Islet precursor cell (in vitro differentiated cells): ENCODE results near the gene OR2H2.

Experiments used
- DNase-seq: peaks from one replicate; pipeline ENCODE4 v3.0.0-alpha.2; 2018

OR2H2 gene

DNA sequence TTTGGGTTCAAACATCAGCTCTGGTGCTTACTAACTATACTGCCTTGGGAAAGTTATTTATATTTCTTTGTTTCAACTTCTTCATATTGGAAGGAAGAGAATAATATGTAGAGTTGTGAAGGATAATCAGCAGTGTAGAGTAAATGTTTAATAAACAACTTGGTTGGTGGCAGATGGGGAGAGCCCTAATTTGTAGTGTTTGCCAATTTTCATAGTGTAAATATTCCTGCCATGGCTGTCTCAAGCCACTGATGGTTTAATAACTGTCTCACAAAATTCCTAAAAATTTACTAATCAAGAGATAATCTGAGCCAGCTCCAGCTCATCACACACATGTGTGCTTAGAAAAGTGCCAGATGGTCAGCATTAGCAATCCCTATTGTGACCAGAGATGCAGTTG, at the start of gene OR2H2:
OR2H2 (plus strand) TSS at position 301 of the 400 bp plus-strand sequence. CDS start 2,824 bp downstream, outside the sequence.
- DNase-seq: no peak

DNA sequence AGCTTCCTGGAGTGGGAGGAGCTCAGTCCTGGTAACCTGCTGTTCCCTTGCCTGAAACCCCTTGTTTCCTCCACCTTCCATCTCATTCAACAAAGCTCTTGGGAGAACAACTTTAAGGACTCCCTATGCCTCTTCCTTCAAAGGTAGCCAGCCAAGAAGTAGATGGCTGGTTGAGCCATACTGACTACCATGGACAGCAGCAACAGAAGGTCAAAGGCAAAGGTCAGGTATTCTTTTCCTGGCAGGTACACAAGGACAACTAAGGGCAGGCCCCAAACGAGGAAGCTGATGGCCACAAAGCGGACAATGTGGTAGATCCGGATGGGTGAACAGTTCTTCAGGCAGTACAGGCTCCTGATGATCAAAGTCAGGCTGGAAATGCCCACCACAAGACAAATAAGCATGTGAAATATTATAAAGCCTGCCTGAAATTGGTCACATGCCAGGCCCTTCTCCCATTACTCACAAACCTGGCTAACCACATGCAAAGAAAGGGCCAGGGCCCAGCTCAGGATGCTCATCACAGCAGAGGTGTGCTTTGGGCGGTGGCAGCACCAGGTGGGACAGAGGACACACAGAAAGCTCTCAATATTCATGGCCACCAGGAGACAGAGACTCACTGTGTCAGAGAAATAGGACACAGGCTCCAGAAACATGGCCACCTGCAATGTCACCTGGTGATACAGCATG, 47.1 kb upstream of the OR2H2 start:
- DNase-seq: no peak

DNA sequence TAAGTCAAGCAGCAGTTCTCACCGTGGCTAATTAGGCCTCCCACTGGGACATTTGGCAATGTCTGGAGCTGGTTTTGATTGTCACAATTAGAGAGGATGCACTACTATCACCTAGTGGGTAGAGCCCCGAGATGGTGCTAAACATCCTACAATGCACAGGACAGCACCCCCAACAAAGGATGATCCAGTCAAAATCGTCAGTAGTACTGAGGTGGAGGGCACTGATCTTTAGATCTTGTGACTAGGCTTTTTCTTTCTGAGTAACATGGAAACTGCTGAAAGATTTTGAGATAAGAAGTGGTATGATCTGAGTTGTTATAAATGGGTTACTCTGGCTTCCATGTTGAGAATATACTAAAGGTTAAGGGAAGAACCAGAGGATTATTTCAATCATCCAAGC, 37.3 kb upstream of the OR2H2 start:
- DNase-seq: no peak

DNA sequence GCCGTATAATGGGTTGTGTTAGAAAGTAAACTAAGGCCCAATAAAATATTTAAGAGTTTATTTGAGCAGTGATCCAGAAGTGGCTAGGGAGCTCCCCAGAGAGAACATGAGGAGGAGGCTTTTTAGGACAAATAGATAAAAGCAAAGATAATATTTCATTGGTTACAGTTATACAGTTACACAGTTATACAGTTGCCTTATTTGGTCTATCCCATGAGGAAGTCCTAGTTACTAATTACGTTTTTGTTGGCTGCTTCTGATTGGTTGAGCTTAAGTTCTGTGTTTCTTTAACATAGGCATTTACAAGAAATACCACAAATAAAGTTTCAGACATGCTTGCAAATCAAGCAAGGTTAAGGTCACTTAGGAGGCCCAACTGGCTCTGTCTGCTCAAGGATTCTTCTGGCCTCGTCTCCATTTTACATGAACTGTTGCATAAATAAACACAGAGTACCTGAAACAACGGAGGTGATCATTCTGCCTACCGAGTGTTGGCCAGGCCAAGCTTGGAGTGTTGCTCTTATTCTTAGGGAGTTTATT, 32.3 kb upstream of the OR2H2 start:
- DNase-seq: no peak

DNA sequence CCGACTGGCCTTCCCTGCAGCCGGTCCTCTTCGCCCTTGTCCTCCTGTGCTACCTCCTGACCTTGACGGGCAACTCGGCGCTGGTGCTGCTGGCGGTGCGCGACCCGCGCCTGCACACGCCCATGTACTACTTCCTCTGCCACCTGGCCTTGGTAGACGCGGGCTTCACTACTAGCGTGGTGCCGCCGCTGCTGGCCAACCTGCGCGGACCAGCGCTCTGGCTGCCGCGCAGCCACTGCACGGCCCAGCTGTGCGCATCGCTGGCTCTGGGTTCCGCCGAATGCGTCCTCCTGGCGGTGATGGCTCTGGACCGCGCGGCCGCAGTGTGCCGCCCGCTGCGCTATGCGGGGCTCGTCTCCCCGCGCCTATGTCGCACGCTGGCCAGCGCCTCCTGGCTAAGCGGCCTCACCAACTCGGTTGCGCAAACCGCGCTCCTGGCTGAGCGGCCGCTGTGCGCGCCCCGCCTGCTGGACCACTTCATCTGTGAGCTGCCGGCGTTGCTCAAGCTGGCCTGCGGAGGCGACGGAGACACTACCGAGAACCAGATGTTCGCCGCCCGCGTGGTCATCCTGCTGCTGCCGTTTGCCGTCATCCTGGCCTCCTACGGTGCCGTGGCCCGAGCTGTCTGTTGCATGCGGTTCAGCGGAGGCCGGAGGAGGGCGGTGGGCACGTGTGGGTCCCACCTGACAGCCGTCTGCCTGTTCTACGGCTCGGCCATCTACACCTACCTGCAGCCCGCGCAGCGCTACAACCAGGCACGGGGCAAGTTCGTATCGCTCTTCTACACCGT, 31.5 kb upstream of the OR2H2 start:
- DNase-seq: peak; percentile 90

DNA sequence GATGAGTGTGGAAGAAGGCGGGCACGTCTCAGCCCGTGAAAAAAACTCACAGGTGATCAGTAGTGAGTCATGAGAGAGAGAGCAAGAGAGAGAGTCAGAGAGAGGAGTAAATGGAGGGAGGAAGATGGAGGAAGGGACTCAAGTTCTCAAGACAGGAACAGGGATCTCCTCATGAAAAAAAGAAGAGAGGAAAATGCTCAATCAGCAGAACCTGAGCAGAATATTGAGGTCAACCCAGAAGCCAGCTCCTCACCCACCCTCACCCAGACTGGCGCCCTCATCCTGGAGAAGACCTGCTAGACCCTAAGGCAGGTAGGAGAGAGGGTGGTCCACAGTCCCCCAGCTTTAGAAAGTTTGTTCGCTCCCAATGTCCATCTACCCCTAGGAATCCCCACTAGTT, 30.2 kb upstream of the OR2H2 start:
- no peak for DNase-seq

DNA sequence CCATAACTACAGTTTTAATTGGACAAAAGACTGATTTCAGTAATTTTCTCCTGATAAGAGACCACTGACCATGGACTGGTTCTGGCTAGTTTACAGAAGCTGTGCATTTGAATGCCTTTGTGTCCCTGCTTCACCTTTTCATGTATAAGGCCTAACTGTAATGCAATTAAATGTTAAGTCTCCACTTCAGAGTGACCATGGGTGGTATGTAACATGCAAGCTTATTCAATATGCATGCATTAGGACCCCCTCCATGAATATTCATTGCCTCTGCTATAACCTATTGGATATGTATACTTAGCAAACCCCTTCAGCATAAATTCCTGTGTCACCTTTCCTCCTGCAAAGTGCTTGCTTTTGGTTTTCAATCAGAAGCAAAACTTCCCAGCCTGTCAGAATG, 27.6 kb upstream of the OR2H2 start:
- DNase-seq: no peak

DNA sequence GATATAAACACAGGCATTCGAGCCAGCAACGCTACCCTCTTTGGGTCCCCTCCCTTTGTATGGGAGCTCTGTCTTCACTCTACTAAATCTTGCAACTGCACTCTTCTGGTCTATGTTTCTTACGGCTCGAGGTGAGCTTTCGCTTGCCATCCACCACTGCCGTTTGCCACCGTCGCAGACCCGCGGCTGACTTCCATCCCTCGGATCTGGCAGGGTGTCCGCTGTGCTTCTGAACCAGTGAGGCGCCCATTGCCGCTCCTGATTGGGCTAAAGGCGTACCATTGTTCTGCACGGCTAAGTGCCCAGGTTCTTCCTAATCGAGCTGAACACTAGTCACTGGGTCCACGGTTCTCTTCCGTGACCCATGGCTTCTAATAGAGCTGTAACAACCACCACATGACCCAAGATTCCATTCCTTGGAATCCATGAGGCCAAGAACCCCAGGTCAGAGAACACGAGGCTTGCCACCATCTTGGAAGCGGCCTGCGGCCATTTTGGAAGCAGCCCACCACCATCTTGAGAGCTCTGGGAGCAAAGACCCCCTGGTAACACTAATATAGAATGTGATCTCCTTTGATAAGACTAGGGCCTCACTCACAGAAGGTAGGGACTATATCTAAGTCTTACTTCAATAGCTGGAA, 26.4 kb upstream of the OR2H2 start:
- no peak for DNase-seq

DNA sequence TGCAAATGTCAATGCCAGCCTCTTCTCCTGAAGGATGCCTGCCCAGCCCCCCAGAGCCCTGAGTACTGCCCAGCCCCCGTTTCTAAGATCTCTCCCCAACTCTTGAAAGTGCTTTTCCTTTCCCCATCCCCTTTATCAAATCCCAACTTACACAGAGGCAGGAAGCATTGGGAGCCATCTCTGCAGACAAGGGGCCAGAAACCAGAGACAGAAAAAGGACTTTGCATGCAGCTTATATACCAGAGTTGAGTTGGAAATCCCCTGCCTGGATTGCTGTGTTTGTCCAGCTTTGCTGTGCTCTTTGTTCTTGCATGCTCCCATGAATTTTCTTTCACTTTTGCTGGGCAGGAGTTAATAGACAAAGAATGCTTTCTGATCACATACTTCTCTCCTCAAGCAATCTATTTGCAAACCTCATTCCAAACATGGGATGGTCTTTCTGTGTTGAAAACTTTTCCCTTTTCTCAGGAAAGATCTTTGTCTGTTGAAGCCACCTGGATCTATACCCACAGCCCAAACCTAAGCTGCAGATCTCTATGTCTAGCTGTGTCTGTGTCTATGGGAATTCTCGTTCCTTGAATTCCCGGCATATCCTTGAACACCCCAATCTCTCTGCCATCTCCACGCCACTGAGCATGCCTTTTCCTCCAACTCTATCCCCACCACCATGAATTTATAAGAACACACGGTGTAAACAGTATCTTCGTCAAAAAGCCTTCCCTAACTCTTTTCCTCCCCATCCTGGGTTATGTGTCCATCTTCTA, 25.2 kb upstream of the OR2H2 start, which contains the start of gene UBD:
UBD (minus strand) TSS at position 209 of the 764 bp plus-strand sequence; CDS start at position 178, 31 bp downstream.
- no peak for DNase-seq

DNA sequence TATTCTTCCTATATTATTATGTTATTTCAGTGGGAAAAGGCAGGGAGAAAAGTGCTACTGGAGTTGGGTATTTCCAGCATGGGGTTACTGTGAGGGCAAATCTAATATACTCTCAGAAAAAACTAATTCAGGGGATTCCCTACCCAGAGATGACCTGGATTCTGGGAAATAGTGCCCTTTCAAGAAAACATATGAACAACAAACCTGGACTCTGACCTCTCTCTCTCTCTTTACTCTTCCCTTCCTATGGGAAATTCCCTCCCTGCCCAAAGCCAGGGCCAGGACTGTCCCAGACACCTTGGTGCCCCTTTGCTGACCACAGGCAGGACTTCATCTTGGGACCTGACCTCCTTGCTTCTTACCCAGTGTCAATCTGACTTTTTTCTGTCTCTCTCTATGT, 23.8 kb upstream of the OR2H2 start:
- DNase-seq: no peak

DNA sequence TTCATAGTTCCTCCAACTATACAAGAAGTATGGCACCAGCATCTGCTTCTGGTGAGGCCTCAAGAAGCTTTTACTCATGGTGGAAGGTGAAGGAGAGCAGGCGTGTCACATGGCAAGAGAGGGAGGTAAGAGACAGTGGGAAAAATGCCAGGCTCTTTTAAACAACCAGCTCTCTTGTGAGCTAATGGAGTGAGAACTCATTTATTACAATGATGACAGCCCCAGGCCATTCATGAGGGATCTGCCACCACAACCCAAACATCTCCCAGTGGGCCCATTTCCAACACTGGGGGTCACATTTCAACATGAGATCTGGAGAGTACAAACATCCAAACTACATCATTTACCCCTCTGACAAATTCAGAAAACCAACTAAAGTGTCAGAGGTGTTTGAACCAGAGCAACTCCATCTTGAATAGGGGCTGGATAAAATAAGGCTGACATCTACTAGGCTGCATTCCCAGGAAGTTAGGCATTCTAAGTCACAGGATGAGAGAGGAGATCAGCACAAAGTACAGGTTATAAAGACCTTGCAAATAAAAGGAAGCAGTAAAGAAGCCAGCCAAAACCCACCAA, 23.2 kb upstream of the OR2H2 start:
- no peak for DNase-seq

DNA sequence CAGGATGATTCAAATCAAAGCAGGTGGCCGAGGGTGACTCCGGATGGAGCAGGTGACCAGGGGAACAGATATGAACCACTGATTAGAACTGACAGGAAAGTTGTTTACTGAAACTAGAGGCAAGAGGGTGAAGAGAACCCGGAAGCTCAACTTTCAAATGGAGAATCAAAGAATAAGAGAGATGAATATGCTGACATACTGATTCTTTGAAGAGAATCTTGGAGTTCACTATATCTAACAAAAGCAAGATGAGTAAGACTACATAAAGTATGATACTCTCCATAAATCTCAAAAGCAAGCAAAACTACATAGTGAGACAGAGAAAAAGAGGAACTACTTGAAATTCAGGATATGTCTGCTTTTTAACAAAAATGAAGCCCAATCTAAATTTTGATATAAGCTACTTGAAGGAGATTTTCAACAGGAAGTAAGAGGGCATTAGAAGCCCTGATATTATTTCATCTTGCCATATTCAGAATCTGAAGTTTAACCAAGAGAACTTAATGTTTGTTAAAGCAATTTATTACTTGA, 21.4 kb upstream of the OR2H2 start:
- DNase-seq: no peak

DNA sequence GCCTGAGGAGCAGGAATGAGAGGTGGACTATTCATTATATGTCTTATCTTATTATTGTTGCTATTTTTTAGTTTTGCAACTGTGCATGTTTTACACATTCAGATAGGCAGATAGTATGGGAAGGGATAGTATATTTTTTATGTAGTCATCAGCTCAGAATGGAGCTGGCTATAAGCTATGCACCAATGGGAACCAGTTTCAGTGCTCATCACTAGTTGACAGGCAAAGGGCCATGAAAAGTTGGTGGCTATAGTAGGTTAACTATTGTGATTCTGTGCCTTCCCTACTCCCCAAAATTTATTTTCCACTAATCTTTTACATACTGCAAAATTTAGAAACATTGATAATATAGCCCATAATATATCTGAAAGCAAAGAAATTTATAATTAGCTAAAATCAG, 20.0 kb upstream of the OR2H2 start:
- DNase-seq: no peak

DNA sequence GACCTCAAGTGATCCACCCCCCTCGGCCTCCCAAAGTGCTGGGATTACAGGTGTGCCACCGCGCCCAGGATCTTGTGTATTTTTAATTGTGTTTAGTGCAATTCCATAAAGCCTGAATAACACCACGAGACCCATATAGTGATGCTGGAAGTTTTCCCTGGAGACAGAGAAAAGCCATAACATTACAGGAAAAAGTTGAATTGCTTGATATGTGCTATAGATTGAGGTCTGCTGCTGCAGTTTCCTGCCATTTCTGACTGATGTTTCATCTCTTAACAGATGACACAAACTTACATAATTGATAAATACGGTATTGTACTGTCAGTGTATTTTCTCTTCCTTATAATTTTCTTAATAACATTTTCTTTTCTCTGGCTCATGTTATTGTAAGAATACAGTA, 18.1 kb upstream of the OR2H2 start:
- DNase-seq: no peak

DNA sequence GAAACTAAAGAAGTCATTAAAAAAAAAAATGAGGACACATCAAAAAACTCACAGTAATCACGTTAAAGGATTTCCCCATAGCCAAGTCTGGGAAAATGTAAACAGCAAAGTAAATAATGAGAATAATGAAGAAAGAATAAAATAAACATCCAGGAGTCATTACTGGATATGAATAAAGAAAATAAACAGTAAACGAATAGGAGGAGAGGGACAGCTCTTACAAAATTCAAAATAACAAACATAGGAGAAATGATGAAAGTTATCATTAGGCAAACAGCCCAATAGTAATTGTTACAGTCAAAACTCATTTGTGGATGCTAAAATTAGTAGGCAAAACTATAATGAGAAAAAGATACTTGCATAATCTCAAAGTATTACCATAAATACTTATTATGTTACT, 17.4 kb upstream of the OR2H2 start:
- DNase-seq: no peak

DNA sequence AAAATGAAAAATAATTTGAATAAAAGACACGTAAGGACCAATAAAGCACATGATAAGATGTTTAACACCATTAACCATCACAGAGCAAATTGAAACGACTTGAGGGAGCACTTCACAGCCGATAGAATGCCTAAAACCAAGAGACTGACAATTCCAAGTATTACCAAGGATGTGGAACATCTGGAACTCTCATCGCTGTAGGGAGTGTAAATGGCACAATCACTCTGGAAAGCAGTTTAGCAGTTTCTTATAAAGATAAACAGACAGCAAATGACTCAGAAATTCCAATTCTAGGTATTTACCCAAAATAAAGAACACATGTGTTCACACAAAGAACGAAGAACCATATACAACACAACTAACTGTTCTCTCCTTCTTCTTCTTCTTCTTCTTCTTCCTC, 16.9 kb upstream of the OR2H2 start:
- DNase-seq: no peak

DNA sequence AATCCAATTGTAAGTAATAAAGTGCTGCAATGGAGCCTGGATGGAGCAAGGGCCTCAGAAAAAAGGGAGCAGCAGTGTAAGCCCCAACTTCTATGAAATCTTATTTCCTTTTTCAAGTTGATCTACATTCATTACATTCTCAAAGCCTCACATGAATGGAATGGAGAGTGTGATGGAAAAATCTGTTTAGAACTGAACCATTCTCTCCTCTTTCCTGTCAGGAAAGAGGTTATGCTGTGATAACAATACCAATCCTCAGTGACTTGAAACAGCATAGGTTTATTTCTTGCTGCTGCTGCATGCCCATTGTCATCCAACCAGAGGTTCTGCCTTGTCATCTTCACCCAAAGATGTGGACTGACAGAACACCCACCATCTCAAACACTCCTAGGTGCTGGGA, 8.9 kb upstream of the OR2H2 start:
- no peak for DNase-seq

DNA sequence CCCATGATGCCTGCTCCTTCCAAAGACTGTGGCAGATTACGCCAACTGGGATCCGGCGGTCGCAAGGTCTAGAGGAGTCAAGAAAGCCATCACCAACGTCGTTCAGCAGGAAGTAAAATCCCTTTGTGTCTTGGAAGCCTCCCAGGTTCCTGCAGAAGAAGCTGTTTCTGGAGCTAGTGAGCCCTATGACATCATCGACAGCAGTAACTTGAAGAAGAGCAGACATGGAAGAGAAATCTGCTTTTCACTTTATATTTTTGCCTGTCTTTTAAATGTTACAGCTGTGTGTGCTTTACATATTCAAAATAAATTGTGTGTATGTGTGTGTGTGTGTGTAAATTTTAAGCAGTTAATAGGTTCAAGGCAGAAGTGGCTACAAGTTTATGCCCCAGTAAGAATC, 7.4 kb upstream of the OR2H2 start:
- no peak for DNase-seq

DNA sequence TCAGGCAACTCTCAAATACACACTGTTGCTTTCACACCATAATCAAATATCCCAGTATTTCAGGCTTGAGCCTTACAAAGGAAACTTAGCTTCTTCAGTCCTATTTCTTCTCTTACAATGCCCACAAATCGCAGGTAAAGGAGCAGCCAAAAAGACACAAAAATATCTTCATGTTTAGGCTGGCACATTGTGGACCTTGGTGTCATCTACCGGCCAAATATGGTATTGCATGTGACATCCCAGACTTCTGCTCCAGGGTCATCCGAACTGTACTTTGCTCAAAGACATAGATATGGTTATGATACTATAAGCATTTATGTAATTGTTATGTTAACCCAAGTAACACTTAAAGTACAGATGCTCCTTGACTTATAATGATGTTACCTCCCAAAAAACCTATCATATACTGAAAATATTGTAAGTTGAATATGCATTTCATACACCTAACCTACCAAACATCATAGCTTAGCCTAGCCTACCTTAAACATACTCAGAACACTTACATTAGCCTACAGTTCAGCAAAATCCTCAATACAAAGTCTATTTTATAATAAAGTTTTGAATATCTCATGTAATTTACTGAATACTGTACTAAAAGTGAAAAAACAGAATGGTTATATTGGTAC, 4.6 kb downstream of the OR2H2 start:
- DNase-seq: peak; percentile 68

DNA sequence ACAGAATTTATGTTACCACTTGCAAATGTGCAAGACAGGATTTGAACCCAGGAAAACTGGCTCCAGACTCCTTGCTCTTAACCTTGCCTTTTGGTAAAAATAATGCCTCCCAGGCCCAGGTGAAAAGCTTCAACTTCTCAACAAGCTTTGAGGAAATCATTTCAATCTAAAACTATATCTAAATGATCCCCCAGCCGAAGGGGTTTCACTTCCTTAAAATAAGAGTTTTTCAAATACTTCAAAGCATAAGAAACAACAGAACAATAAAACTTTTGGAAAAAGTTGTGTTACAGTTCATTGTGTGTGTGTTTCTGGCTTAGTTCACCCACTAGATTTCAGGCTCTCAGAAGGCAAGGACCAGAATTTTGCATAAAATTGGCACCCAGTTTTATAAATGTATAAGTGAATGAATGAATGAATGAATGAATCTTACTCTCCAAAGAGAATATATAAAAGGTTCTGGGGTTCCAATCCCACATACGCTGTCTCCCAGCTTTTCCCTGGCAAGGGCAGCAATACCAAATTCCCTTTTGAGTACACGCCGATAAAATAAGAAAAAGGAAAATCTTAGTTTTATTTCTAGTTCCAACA, 5.4 kb downstream of the OR2H2 start:
- DNase-seq: no peak

DNA sequence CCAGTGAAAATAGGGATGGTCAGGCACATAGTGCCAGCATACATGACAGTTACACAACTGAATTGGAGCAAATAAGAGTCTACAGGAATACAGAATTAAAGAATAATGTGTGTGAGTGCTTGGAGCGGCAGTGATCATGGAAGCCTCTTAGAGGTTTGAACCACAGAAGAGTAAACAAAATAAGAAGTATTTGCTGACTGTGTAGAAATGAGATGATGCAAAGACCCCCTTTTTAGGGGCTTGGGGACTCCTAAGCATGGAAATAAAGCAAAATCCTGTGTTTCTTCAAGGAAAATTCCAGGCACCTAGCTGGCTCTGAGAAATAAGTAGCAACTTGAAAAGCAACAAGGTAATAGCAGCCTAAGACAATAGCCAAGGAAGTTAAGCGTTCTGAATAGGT, 6.8 kb downstream of the OR2H2 start:
- no peak for DNase-seq
